ENCODE data around the gene RPL22. TPM values are rescaled to one million over a fixed set of nuclear protein-coding genes. Genes with fewer than 3 reads are reported as not detected.

The RPL22 gene
- total and polyA plus RNA-seq, 2 of the 13 experiments (the other 11 are each of a cell fraction or from before 2014, with no cell fraction given) = 214 to 545 TPM

GRCh38 chr1:6245086-6245868 is 45.9 kb upstream of the RPL22 start (continued):
- TF ChIP-seq MTF1 (CRISPR knock-in tag; IDR thresholded peaks at IDR 0.05) (peak; percentile 97), REXO4 (CRISPR knock-in tag; IDR thresholded peaks at IDR 0.05; ENCODE audit: borderline replicate concordance) (peak; percentile 78), CEBPB (IDR thresholded peaks at IDR 0.05; ENCODE audit: borderline replicate concordance, low read depth, low read length) (no peak), DBP (CRISPR knock-in tag; IDR thresholded peaks at IDR 0.05; ENCODE audit: not compliant biosample characterization) (peak; percentile 98), ERF (CRISPR knock-in tag; IDR thresholded peaks at IDR 0.05) (peak; percentile 100), SKI (IDR thresholded peaks at IDR 0.05; ENCODE audit: partially characterized antibody) (peak; percentile 62), HMG20B (CRISPR knock-in tag; conservative IDR thresholded peaks at IDR 0.05) (peak; percentile 92), GLI4 (CRISPR knock-in tag; IDR thresholded peaks at IDR 0.05; ENCODE audit: borderline replicate concordance) (peak; percentile 98), MYC (CRISPR knock-in tag; IDR thresholded peaks at IDR 0.05; ENCODE audit: borderline replicate concordance) (peak; percentile 86), GTF2F1 (IDR thresholded peaks at IDR 0.05; ENCODE audit: low read length) (no peak), HMG20A (CRISPR knock-in tag; IDR thresholded peaks at IDR 0.05; ENCODE audit: borderline replicate concordance) (peak; percentile 54; the same call in 1 of the 2 replicates), PITX1 (CRISPR knock-in tag; IDR thresholded peaks at IDR 0.05) (peak; percentile 78), ZNF562 (CRISPR knock-in tag; IDR thresholded peaks at IDR 0.05; ENCODE audit: borderline replicate concordance) (peak; percentile 57; the same call in 1 of the 2 replicates), RFXANK (CRISPR knock-in tag; IDR thresholded peaks at IDR 0.05) (peak; percentile 87), FOXM1 (CRISPR knock-in tag; IDR thresholded peaks at IDR 0.05) (peak; percentile 94), REST (IDR thresholded peaks at IDR 0.05; ENCODE audit: borderline replicate concordance in 1 of 2, low read depth in 1 of 2, low read length in 2 of 2) (peak in 1 of 2 experiments; percentile 99), ZNF138 (CRISPR knock-in tag; IDR thresholded peaks at IDR 0.05; ENCODE audit: low read depth) (peak; percentile 99), ATF7 (IDR thresholded peaks at IDR 0.05) (no peak), ATF7 (CRISPR knock-in tag; IDR thresholded peaks at IDR 0.05) (no peak), ZNF512B (CRISPR knock-in tag; IDR thresholded peaks at IDR 0.05; ENCODE audit: borderline replicate concordance) (peak; percentile 60; the same call in 1 of the 2 replicates), HNF4A (CRISPR knock-in tag; IDR thresholded peaks at IDR 0.05) (peak; percentile 22; the same call in 1 of the 2 replicates), ZNF333 (CRISPR knock-in tag; IDR thresholded peaks at IDR 0.05; ENCODE audit: borderline replicate concordance) (peak; percentile 99; the same call in 1 of the 2 replicates), JUN (CRISPR knock-in tag; IDR thresholded peaks at IDR 0.05) (peak; percentile 61; the same call in 1 of the 2 replicates), SSRP1 (CRISPR knock-in tag; IDR thresholded peaks at IDR 0.05) (no peak), ZNF205 (CRISPR knock-in tag; IDR thresholded peaks at IDR 0.05) (peak; percentile 98)
